Epithelial cell of proximal tubule (primary cell): ENCODE measurements around the gene RPS24. TPM values are rescaled to one million over a fixed set of nuclear protein-coding genes. Genes with fewer than 3 reads are reported as not detected.
"Not testable (repeated sequence)": the region's sequence is repeated elsewhere in the genome, so short reads cannot be mapped to it uniquely, and the experiment has no call there.

ENCODE experiments used
- DNase-seq: peaks from one replicate; pipeline ENCODE4 v3.0.0-alpha.2; 2011; ENCODE audit warnings: low read depth
- H3K4me3 ChIP-seq: 2 replicates; pipeline ENCODE4 v1.5.1; 2011; ENCODE audit warnings: low read depth, mild to moderate bottlenecking, low read length
- total RNA-seq: library from RNA; depleted of rRNA; stranded (reverse); fragments of >200 nt; gene quantifications from 2 replicates; pipeline ENCODE4 v1.2.3, GENCODE V29; 2015
- TF ChIP-seq, protein P1 (sequence below): conservative IDR thresholded peaks from 2 replicates; pipeline ENCODE4 v1.5.1; 2012; ENCODE audit warnings: low read depth, mild to moderate bottlenecking, low read length

The RPS24 gene
- total RNA-seq, 1 donor from 2014 or later: 4,093 TPM

DNA sequence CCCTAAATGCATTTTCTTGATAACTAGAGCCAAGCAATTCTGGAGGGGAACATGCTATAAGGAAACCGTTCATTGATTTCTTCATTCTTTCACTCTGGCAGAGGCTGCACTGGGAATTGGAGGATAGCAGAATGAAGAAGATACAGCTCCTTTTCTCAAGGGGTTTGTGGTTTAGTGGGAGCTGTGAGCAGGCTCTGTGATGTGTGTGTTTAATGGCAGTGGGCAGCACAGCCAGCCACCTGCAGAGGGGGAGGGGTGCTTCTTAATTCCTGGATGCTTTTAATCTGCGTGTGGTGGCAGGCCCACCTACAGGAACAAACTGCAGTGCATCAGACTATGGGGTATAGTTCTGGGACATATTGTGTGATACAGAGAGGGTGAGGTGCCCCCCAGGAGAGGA is 31.9 kb downstream of the RPS24 start:
- TF ChIP-seq, protein P1, sequence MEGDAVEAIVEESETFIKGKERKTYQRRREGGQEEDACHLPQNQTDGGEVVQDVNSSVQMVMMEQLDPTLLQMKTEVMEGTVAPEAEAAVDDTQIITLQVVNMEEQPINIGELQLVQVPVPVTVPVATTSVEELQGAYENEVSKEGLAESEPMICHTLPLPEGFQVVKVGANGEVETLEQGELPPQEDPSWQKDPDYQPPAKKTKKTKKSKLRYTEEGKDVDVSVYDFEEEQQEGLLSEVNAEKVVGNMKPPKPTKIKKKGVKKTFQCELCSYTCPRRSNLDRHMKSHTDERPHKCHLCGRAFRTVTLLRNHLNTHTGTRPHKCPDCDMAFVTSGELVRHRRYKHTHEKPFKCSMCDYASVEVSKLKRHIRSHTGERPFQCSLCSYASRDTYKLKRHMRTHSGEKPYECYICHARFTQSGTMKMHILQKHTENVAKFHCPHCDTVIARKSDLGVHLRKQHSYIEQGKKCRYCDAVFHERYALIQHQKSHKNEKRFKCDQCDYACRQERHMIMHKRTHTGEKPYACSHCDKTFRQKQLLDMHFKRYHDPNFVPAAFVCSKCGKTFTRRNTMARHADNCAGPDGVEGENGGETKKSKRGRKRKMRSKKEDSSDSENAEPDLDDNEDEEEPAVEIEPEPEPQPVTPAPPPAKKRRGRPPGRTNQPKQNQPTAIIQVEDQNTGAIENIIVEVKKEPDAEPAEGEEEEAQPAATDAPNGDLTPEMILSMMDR: no peak
- H3K4me3 ChIP-seq: no peak overlapping the region

DNA sequence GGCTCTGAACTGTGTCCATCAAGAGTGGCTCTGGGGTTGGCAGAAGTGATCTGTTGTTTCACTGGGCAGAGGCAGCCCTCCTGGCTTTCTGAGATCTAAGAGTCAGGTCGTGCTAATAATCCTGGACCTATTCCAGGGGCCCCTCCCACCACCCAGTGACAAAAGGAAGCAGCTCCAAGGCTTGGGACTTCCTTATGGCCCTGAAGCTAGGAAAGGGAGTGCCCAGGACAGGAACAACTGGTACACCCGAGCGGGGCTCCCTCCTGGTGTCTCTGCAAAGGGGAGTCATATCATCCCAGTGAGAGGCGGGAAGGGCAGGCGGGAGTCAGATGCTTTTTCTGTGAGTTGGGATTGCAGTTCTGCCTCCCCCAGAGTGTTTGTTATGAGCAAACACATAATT is 32.3 kb downstream of the RPS24 start:
- H3K4me3 ChIP-seq: no peak overlapping the region
- TF ChIP-seq, protein P1: no peak
- no peak for DNase-seq

More for the DNA sequence above, 31.9 kb downstream of the RPS24 start:
- DNase-seq: no peak

DNA sequence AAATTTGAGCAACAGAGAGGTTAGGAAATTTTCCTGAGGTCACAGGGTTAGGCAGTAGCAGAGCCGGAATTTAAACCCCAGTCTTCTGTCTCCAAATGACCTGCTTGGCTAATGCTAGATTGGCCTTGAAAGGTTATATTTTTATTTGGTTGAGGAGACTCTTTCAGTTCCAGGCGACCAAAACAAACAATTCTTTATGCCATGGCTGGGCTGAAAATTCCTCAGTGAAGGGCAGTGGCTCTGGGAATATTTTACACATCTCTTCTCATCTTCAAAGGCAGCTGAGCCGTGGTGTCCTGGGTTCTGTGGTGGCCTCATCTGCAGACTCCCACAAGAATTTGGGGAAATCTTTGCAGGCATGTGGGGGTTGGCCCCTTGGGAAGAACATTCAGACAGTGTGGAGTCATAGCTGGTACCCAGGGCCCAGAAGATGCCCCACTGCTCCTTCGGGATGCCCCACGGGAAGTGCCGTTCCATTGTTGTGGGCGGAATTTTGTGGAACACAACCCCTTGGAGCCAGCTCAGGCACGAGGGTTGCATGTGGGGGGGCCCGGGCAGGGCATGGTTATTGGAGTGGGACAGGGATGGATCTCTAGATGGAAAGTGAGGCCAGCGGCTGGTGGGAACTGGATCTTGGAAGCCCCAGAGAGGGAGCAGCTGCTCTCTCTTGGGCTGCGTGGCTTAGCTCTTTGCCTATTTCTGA is 33.2 kb downstream of the RPS24 start:
- DNase-seq: no peak
- TF ChIP-seq, protein P1: no peak
- H3K4me3 ChIP-seq: no peak overlapping the region

DNA sequence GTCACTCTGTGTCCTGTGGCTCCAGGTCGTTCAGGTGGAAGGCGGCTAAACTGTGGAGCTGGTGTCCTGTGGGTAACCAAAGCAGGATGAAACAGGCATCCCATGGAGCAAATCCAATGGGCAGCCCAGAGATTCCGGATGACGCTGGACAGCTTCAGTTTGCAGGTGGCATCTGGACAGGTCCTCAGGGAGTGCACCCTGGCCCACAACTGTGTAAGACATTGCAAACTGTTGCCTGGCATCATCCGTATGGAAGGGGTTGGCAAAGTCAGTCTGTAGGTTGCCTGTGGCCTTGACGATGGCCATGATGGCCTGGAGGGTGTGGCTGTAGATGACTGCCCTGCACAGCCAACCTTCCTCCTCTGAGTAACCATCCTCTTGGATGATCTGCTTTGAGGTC is 35.5 kb downstream of the RPS24 start:
- DNase-seq: no peak
- TF ChIP-seq, protein P1: no peak
- no peak overlapping the region for H3K4me3 ChIP-seq

DNA sequence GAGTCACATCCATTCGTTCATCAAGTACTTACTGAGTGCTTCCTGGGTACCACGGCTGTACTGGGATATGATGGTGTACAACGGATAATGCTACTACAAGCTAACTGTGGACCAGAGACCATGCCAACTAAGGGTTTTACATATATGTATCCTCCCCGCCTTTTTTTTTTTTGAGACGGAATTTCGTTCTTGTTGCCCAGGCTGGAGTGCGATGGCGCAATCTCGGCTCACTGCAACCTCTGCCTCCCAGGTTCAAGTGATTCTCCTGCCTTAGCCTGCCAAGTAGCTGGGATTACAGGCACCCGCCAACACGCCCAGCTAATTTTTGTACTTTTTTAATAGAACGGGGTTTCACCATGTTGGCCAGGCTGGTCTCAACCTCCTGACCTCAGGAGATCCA is 36.4 kb downstream of the RPS24 start:
- H3K4me3 ChIP-seq, DNase-seq: not testable (repeated sequence)

DNA sequence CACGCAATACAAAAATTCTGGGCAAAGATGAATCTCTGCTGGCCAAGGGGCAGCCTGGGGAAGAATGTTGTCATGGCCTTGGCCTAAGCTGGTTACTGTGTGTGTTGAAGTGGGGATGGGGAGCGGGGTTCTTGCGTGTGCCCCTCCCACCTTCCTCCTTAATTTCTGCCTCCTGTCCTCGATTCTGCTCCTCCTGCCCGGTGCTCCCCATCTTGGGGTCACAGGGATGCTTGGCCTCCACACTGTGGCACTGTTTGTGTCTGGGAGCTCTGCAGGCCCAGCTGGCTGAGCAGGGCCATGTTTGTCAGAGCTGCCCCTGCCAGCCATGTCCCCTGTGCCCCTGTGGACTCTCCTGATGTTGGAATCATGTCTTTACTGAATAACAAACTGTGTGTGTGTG is 37.1 kb downstream of the RPS24 start:
- H3K4me3 ChIP-seq: no peak overlapping the region
- TF ChIP-seq, protein P1: no peak
- DNase-seq: no peak

DNA sequence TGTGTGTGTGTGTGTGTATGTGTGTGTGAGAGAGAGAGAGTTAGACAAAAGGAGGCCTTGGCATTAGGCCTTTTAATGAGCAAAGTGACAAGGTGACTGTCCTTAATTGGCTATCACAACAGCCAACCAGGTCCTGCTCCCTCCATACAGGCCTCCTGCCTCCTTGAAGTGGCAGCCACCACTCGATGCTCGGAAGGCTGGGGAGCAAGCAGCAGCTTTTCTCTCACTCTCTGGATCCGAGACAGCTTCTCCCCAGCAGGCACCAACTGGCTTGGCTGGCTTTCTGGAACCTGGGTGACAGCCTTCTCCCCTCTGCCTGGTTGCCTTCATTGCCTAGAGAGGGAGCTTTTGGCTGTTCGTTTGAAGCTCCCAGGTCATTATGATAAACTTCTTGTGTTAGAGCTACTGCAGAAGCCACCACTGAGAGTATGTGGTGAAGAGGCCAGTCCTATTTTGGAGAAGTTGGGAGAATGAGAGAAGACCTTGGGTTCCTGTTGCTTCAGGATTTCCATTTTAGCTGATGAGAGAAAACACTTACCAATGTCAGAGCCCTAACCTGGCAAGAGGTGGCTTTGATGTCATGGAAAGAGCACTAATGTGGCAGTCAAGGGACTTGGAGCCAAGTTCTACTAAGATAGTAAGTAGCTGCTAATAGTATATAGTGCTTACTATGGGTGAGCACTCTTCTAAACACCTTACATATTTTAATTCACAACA is 37.6 kb downstream of the RPS24 start:
- DNase-seq: no peak
- TF ChIP-seq, protein P1: no peak

More for the DNA sequence above, 37.6 kb downstream of the RPS24 start:
- H3K4me3 ChIP-seq: no peak overlapping the region
